GM20431 (cell line): ENCODE measurements around the gene SPRR2E.
"Not testable (repeated sequence)": the region's sequence is repeated elsewhere in the genome, so short reads cannot be mapped to it uniquely, and the experiment has no call there.

Source experiments
- in situ Hi-C: fragments of 300-500 bp; cut with MseI, MboI; formaldehyde crosslinking; loops from one replicate; pipeline ENCODE4 v1.15.0; 2020; ENCODE audit warnings: low sequenced_read_pairs; ENCODE audit not compliant: unreplicated experiment

SPRR2E gene

GRCh38 chr1:153071511-153071910, 22.8 kb downstream of the SPRR2E start, which contains the start of gene SPRR2B:
Gene SPRR2B, minus strand, starts transcription at chr1:153071611. Its CDS starts 772 bp downstream, at chr1:153070839.
- in situ Hi-C loops = no loop called here

DNA sequence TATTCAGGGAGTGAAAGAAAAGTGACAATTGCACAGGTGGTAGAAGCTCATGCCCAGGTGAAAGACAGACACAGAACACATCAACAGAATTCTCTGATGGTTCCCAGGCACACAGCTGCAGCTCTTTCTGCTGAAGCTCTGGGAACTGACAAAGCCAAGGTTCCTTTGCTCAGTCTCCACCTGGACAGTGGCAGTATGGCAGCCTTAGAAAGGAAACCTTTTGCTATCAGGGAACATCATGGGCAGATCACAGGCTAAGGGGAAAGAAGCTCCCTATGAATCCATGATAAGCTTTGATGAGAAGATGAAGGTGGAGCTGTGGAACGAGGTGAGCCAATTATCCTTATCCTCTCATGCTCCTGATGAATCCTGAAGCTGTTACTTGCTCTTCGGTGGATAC, 24.1 kb downstream of the SPRR2E start:
- in situ Hi-C loops = no loop called here

- in situ Hi-C loops = no loop called here
Observed at GRCh38 chr1:153058826-153059784, 35.2 kb downstream of the SPRR2E start.

DNA sequence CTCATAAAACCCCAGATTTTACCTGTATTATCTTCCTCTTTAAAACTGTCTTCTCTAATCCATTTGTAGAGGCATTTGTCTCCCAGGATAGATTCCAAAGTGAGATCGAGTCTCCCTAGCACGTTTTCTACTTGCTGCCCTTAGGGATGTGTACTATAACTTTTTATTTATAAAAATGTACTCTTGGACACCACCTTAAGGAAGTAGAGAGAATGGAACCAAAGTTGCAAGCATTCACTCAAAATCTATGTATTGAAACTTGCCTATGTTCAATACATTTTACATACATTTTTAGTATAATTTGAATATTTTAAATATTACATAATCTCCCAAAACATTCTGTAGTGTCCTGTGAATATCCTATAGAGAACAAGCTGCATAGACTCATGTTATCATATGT, 36.2 kb downstream of the SPRR2E start:
- in situ Hi-C loops = no loop called here

DNA sequence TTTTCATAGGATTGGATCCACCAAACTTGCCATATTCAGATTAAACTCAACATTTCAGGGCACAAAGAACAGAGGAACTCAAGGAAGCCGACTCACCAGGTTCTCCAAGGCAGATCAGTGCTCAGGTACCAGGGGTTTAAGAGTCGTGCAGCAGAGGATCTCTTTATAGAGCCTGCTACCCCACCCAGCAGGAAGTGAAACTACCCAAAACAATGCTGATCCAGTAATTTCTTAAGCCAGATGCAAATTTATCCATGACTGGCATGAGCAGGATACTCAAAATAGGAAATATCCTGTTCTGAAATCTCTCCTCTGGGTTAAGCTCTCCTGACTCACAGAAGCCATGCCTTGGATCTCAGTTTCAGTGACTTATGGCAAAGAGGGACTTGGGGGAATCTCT, 37.0 kb downstream of the SPRR2E start, which contains the start of gene SPRR2A:
TSS of gene SPRR2A (minus strand) at position 138 of the 400 bp plus-strand sequence. CDS start 777 bp downstream, outside the sequence.
- in situ Hi-C loops = no loop called here

DNA sequence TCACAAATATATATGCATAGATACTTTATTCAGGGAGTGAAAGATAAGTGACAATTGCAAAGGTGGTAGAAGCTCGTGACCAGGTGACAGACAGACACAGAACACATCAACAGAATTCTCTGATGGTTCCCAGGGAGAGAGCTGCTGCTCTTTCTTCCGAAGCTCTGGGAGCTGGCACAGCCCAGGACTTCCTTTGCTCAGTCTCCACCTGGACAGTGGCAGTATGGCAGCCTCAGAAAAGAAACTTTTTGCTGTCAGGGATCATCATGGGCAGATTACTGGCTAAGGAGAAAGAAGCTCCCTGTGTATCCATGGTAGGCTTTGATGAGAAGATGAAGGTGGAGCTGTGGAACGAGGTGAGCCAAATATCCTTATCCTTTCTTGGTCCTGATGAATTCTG, 38.2 kb downstream of the SPRR2E start:
- in situ Hi-C loops = not testable (repeated sequence)

DNA sequence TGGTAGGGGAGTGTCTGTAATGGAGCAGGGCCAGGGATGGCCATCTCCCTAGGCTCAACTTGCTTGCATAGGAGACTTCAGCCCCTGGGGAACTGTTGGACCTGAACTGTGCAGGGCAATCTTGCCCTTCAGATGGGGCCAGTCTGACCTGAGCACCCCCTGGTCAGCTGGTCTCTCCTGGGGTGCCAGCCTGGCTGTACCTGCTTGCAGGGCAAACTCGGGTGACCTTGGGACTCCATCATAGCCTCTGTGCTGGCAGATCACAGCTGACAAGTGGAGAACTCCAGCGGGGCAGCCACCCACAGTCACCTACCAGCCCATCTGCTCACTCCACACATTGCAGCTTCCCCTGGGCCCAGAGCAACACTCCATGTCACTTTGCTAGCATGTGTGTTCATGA, 45.1 kb downstream of the SPRR2E start:
- in situ Hi-C loops = no loop called here
